Endothelial cell of umbilical vein (primary cell): ENCODE data around the gene ADAMTSL2. TPM values are rescaled to one million over a fixed set of nuclear protein-coding genes. Genes with fewer than 3 reads are reported as not detected.

ENCODE experiments used
- BruUV-seq: library from RNA; stranded (reverse); fragments of 400-500 nt; replicated peaks from 2 replicates; lab custom pipeline; 2021; lab: Mats Ljungman, UMichigan
- CTCF ChIA-PET: fragments of 300-600, 350-600 bp; sonication (Branson Sonifier 250); formaldehyde crosslinking; loops from one replicate; lab custom pipeline; 2021; ENCODE audit warnings: antibody characterized with exemption, inconsistent platforms; lab: Charles Lee
- POLR2A ChIA-PET: fragments of 300-600, 350-600 bp; sonication (Branson Sonifier 250); formaldehyde crosslinking; loops from one replicate; lab custom pipeline; 2021; ENCODE audit warnings: antibody characterized with exemption, inconsistent platforms; lab: Charles Lee
- DNase-seq: peaks from one replicate; pipeline ENCODE4 v3.0.0-alpha.2; 2011; ENCODE audit warnings: low read depth, low spot score
- FAIRE-seq: peaks from 2 replicates; lab custom pipeline; 2011; peaks lifted over from hg19 to GRCh38; lab: Jason Lieb, UNC
- H2AFZ ChIP-seq: 2 replicates; pipeline ENCODE4 v1.6.0; 2012; ENCODE audit warnings: low read depth, low read length, control low read depth, inconsistent platforms
- H3K27ac ChIP-seq: 2 replicates; pipeline ENCODE4 v1.5.1; 2011; ENCODE audit warnings: low read depth, mild to moderate bottlenecking, control low read depth, low read length, moderate library complexity; ENCODE audit not compliant: insufficient read depth
- H3K27me3 ChIP-seq, 2 experiments: 2 replicates each; pipeline versions ENCODE4 v1.6.0 to v1.6.1; 2011; ENCODE audit warnings: low read length in 2 of 2, mixed read lengths in 1 of 2; ENCODE audit not compliant: control insufficient read depth in 2 of 2, insufficient read depth in 2 of 2
- H3K36me3 ChIP-seq, 2 experiments: 2 replicates in 1 of 2; 3 replicates in 1 of 2; pipeline ENCODE4 v1.5.1; 2011; ENCODE audit warnings: low read length in 2 of 2, mild to moderate bottlenecking in 1 of 2, moderate library complexity in 1 of 2; ENCODE audit not compliant: control insufficient read depth in 2 of 2, insufficient read depth in 2 of 2; ENCODE audit errors: extremely low read depth in 1 of 2
- H3K4me1 ChIP-seq: 3 replicates; pipeline ENCODE4 v1.5.1; 2011; ENCODE audit warnings: mild to moderate bottlenecking, low read length; ENCODE audit not compliant: control insufficient read depth, insufficient read depth; ENCODE audit errors: extremely low read depth
- H3K4me2 ChIP-seq: 2 replicates; pipeline ENCODE4 v1.6.1; 2011; ENCODE audit warnings: low read length, control low read depth, mixed read lengths; ENCODE audit not compliant: insufficient read depth
- H3K4me3 ChIP-seq, 3 experiments: fragments of 200-600 bp in 1 of 3; sonication (generic), shearing (Covaris generic) in 1 of 3; replicated peaks in 1 of 3; 2 replicates each; pipeline ENCODE4 v1.5.1; 2011 to 2016; ENCODE audit warnings: control low read depth in 3 of 3, low read length in 3 of 3, mild to moderate bottlenecking in 2 of 3, inconsistent platforms in 1 of 3, low read depth in 1 of 3, moderate library complexity in 1 of 3; ENCODE audit not compliant: insufficient read depth in 1 of 3
- H3K79me2 ChIP-seq: 2 replicates; pipeline ENCODE4 v1.6.0; 2012; ENCODE audit warnings: low read length, inconsistent platforms; ENCODE audit not compliant: control insufficient read depth, insufficient read depth
- H3K9ac ChIP-seq: replicated peaks from 2 replicates; pipeline ENCODE3; 2011; ENCODE audit warnings: low read length, control low read depth; ENCODE audit not compliant: insufficient read depth; ENCODE audit errors: extremely low read depth
- H3K9me1 ChIP-seq: replicated peaks from 3 replicates; pipeline ENCODE4 v1.6.0; 2011; ENCODE audit warnings: mild to moderate bottlenecking, low read length; ENCODE audit not compliant: control insufficient read depth, insufficient read depth; ENCODE audit errors: extremely low read depth
- H3K9me3 ChIP-seq: replicated peaks from 2 replicates; pipeline ENCODE4 v1.5.1; 2012; ENCODE audit warnings: low read length, inconsistent platforms; ENCODE audit not compliant: control insufficient read depth, insufficient read depth
- H4K20me1 ChIP-seq: replicated peaks from 2 replicates; pipeline ENCODE3; 2011; ENCODE audit warnings: mild to moderate bottlenecking, low read length; ENCODE audit not compliant: control insufficient read depth, insufficient read depth; ENCODE audit errors: extremely low read depth
- CTCF ChIP-seq, 2 donors: IDR thresholded peaks; 1 replicate in 1 of 2; 2 replicates in 1 of 2; pipeline ENCODE4 v1.5.1; 2011; ENCODE audit warnings: low read length in 2 of 2, mild to moderate bottlenecking in 2 of 2, moderate library complexity in 2 of 2, control low read depth in 1 of 2, inconsistent platforms in 1 of 2, low read depth in 1 of 2; ENCODE audit not compliant: insufficient read depth in 1 of 2; ENCODE audit errors: extremely low read depth in 1 of 2
- EZH2 ChIP-seq: IDR thresholded peaks from 2 replicates; pipeline ENCODE4 v1.6.1; 2012; ENCODE audit warnings: borderline replicate concordance, low read depth, mild to moderate bottlenecking, moderate library complexity, low read length, inconsistent platforms; ENCODE audit not compliant: severe bottlenecking
- FOS ChIP-seq: IDR thresholded peaks from 2 replicates; pipeline ENCODE4 v1.6.1; 2011; ENCODE audit warnings: mild to moderate bottlenecking, low read length, moderate library complexity, borderline replicate concordance; ENCODE audit not compliant: insufficient read depth
- GATA2 ChIP-seq: IDR thresholded peaks from 2 replicates; pipeline ENCODE4 v1.7.0; 2011; ENCODE audit warnings: low read depth, mild to moderate bottlenecking, moderate library complexity, mixed read lengths, low read length; ENCODE audit not compliant: insufficient read length, insufficient read depth
- JUN ChIP-seq: IDR thresholded peaks from 2 replicates; pipeline ENCODE4 v1.6.1; 2011; ENCODE audit warnings: borderline replicate concordance, low read depth; ENCODE audit not compliant: insufficient read length, insufficient read depth
- MAX ChIP-seq: IDR thresholded peaks from 2 replicates; pipeline ENCODE4 v1.6.1; 2011; ENCODE audit not compliant: insufficient read depth, insufficient read length
- MYC ChIP-seq: IDR thresholded peaks from one replicate; pipeline ENCODE4 v1.6.1; 2011; ENCODE audit warnings: mild to moderate bottlenecking, low read depth, low read length
- POLR2A ChIP-seq: IDR thresholded peaks from 2 replicates; pipeline ENCODE4 v1.6.1; 2012; ENCODE audit warnings: low read depth, mild to moderate bottlenecking, control low read depth, low read length
- POLR2AphosphoS5 ChIP-seq: IDR thresholded peaks from 2 replicates; pipeline ENCODE4 v1.6.1; 2012; ENCODE audit warnings: low read depth, mild to moderate bottlenecking, control low read depth, low read length, moderate library complexity; ENCODE audit not compliant: insufficient read depth
- dilution Hi-C: fragments of 300-500 bp; cut with MboI; formaldehyde crosslinking; loops from one replicate; pipeline ENCODE4 v1.15.0; 2019; ENCODE audit warnings: low sequenced_read_pairs; ENCODE audit not compliant: extremely low pct_ligation_motif_present
- intact Hi-C: fragments of 100-400 bp; cut with micrococcal nuclease; formaldehyde crosslinking; loops from one replicate; pipeline ENCODE4 v1.10.0; 2022
- polyA plus RNA-seq, 4 experiments: library from polyadenylated mRNA; depleted of rRNA in 3 of 4; stranded (reverse) in 3 of 4; unstranded in 1 of 4; fragments of >200 nt; gene quantifications; 2 replicates each; pipeline versions ENCODE4 v1.2.1 to v1.2.3, GENCODE V29; 2011 to 2012; ENCODE audit warnings: missing spikeins in 1 of 4
- total RNA-seq: library from RNA; stranded (reverse); gene quantifications from 2 replicates; pipeline ENCODE4 v1.2.3, GENCODE V29; 2021

The ADAMTSL2 gene
- total and polyA plus RNA-seq, 2 donors (not counting 3 experiments of a cell fraction or from before 2014, with no cell fraction given) = not detected

- Histone ChIP-seq H3K4me1 (no peaks in the 10 kb centered on the region), H3K27me3 (peaks cover 7 to 8% of the 10 kb centered on the region in 2 experiments), H3K4me2 (no peak overlapping the region), H3K9me1 (no peaks in the 10 kb centered on the region), H3K9me3 (no peaks in the 10 kb centered on the region), H3K27ac (no peak overlapping the region), H2AFZ (no peak overlapping the region), H4K20me1 (no peaks in the 10 kb centered on the region), H3K79me2 (no peaks in the 10 kb centered on the region), H3K9ac (no peak overlapping the region), H3K36me3 (no peaks in the 10 kb centered on the region), H3K4me3 (no peak overlapping the region)
- ChIA-PET CTCF (no interaction called here), POLR2A (no interaction called here)
- DNase-seq (no peak), FAIRE-seq (no peak)
- intact Hi-C loops (no loop called here), dilution Hi-C loops (no loop called here)
- BruUV-seq = no TSS peak
- no peak for TF ChIP-seq POLR2A
- TF ChIP-seq EZH2 = no peak
- no peak for TF ChIP-seq FOS
- TF ChIP-seq MYC = no peak
- no peak for TF ChIP-seq JUN
- TF ChIP-seq GATA2 = no peak
- TF ChIP-seq POLR2AphosphoS5 = no peak
- no peak for TF ChIP-seq CTCF (IDR thresholded peaks at IDR 0.05; ENCODE audit: extremely low read depth in 1 of 2, insufficient read depth in 1 of 2, low read depth in 1 of 2, low read length in 2 of 2)
- TF ChIP-seq MAX = no peak
Observed at GRCh38 chr9:133538851-133539833, 4.6 kb downstream of the ADAMTSL2 start.
